GM12878 (cell line): ENCODE results near the gene GID8. TPM values are rescaled to one million over a fixed set of nuclear protein-coding genes. Genes with fewer than 3 reads are reported as not detected.

ENCODE experiments used
- ATAC-seq: fragments of 200-7000 bp; cut with Tn5 transposase; 3 replicates; pipeline ENCODE4 v1.9.1; 2020; ENCODE audit warnings: mild to moderate bottlenecking, moderate library complexity
- BruUV-seq: library from RNA; stranded (reverse); fragments of 400-500 nt; replicated peaks from 2 replicates; lab custom pipeline; 2021; lab: Mats Ljungman, UMichigan
- CTCF ChIA-PET: fragments of 300-600 bp; sonication (Branson Sonifier 250); formaldehyde crosslinking; extraction: SDS; loops from one replicate; lab custom pipeline; 2021; ENCODE audit warnings: inconsistent platforms; lab: Yijun Ruan, JAX
- POLR2A ChIA-PET: fragments of 350-600 bp; formaldehyde crosslinking; extraction: SDS; loops from one replicate; lab custom pipeline; 2021; ENCODE audit warnings: inconsistent platforms; lab: Charles Lee
- RAD21 ChIA-PET: fragments of 300-600 bp; sonication (Branson Sonifier 250); formaldehyde crosslinking; loops from one replicate; lab custom pipeline; 2023; ENCODE audit warnings: antibody characterized with exemption; ENCODE audit not compliant: unreplicated experiment; lab: Charles Lee
- SMC1A ChIA-PET: fragments of 300-600 bp; sonication (Branson Sonifier 250); formaldehyde crosslinking; loops from one replicate; lab custom pipeline; 2023; ENCODE audit not compliant: unreplicated experiment, uncharacterized antibody; lab: Charles Lee
- DNase-seq: peaks from one replicate; pipeline ENCODE4 v3.0.0-alpha.2; 2011; ENCODE audit warnings: low read depth, low spot score
- FAIRE-seq: peaks from 3 replicates; lab custom pipeline; 2011; peaks lifted over from hg19 to GRCh38; lab: Jason Lieb, UNC
- H2AFZ ChIP-seq: 2 replicates; pipeline ENCODE4 v1.6.0; 2011; ENCODE audit warnings: low read depth, low read length, control low read depth; ENCODE audit not compliant: control insufficient read depth
- H3K27ac ChIP-seq: 2 replicates; pipeline ENCODE4 v1.5.1; 2011; ENCODE audit warnings: control low read depth; ENCODE audit not compliant: control insufficient read depth, insufficient read depth
- H3K27me3 ChIP-seq, 2 experiments: replicated peaks in 1 of 2; 2 replicates each; pipeline versions ENCODE4 v1.6.0 to v1.6.1; 2011; ENCODE audit warnings: low read length in 1 of 2; ENCODE audit not compliant: control insufficient read depth in 2 of 2, insufficient read depth in 2 of 2
- H3K36me3 ChIP-seq, 2 experiments: 2 replicates each; pipeline ENCODE4 v1.5.1; 2011; ENCODE audit warnings: low read length in 1 of 2; ENCODE audit not compliant: control insufficient read depth in 2 of 2, insufficient read depth in 2 of 2
- H3K4me1 ChIP-seq: 2 replicates; pipeline ENCODE4 v1.6.1; 2011; ENCODE audit warnings: mild to moderate bottlenecking, low read length, moderate library complexity, mixed read lengths; ENCODE audit not compliant: control insufficient read depth, insufficient read depth
- H3K4me2 ChIP-seq: 2 replicates; pipeline ENCODE4 v1.6.0; 2011; ENCODE audit warnings: control low read depth; ENCODE audit not compliant: control insufficient read depth, insufficient read depth
- H3K4me3 ChIP-seq: fragments of 200-600 bp; sonication (generic); 2 replicates; pipeline ENCODE4 v1.5.1; 2016
- H3K79me2 ChIP-seq: 2 replicates; pipeline ENCODE4 v1.6.0; 2011; ENCODE audit warnings: low read length; ENCODE audit not compliant: control insufficient read depth, insufficient read depth
- H3K9ac ChIP-seq: 2 replicates; pipeline ENCODE4 v1.8.0; 2011; ENCODE audit warnings: low read length, control low read depth, mixed read lengths; ENCODE audit not compliant: control insufficient read depth, insufficient read depth
- H3K9me3 ChIP-seq: replicated peaks from 3 replicates; pipeline ENCODE4 v1.5.1; 2011; ENCODE audit warnings: mild to moderate bottlenecking, low read length; ENCODE audit not compliant: control insufficient read depth, insufficient read depth
- H4K20me1 ChIP-seq: 2 replicates; pipeline ENCODE4 v1.6.0; 2011; ENCODE audit not compliant: control insufficient read depth, insufficient read depth
- EZH2 ChIP-seq: IDR thresholded peaks from 2 replicates; pipeline ENCODE4 v1.6.1; 2012; ENCODE audit warnings: low read depth, mild to moderate bottlenecking, control low read depth, inconsistent platforms, low read length, borderline replicate concordance; ENCODE audit not compliant: control insufficient read depth
- IKZF2 ChIP-seq, 2 experiments: fragments of 450-650 bp; IDR thresholded peaks; 2 replicates each; pipeline ENCODE4 v1.6.1; 2017; ENCODE audit warnings: mild to moderate bottlenecking in 2 of 2, moderate library complexity in 2 of 2
- MEF2A ChIP-seq: IDR thresholded peaks from 2 replicates; pipeline ENCODE4 v1.6.1; 2011; ENCODE audit warnings: low read depth, mild to moderate bottlenecking, low read length, moderate library complexity; ENCODE audit not compliant: insufficient read depth
- MTA2 ChIP-seq: fragments of 450-650 bp; IDR thresholded peaks from 2 replicates; pipeline ENCODE4 v1.6.1; 2016; ENCODE audit warnings: low read depth, mild to moderate bottlenecking, moderate library complexity
- PAX5 ChIP-seq: IDR thresholded peaks from 2 replicates; pipeline ENCODE4 v1.6.1; 2011; ENCODE audit warnings: low read depth, low read length, borderline replicate concordance
- SREBF2 ChIP-seq: IDR thresholded peaks from 2 replicates; pipeline ENCODE4 v1.6.1; 2012; ENCODE audit warnings: mild to moderate bottlenecking, low read length
- SUPT20H ChIP-seq: IDR thresholded peaks from 2 replicates; pipeline ENCODE4 v1.6.1; 2011; ENCODE audit warnings: low read depth, mild to moderate bottlenecking, low read length, moderate library complexity, borderline replicate concordance; ENCODE audit not compliant: control insufficient read depth
- TCF12 ChIP-seq: IDR thresholded peaks from 2 replicates; pipeline ENCODE4 v1.6.1; 2011; ENCODE audit warnings: low read depth, mild to moderate bottlenecking, low read length
- ZNF217 ChIP-seq: fragments of 450-650 bp; IDR thresholded peaks from 2 replicates; pipeline ENCODE4 v1.6.1; 2017; ENCODE audit warnings: antibody characterized with exemption, mild to moderate bottlenecking
- WGBS: methylation state at CpG from one replicate; pipeline ENCODE4 v1.1.6; 2016; ENCODE audit warnings: low lambda C conversion rate; ENCODE audit not compliant: insufficient replicate concordance, insufficient coverage; ENCODE audit errors: missing lambda C conversion rate; 5-methylcytosine and 5-hydroxymethylcytosine counted together
- in situ Hi-C: fragments of 300-500 bp; cut with MboI; formaldehyde crosslinking; loops from 9 replicates; pipeline ENCODE4 v1.14.3; 2018; ENCODE audit warnings: mixed read lengths
- intact Hi-C: fragments of 100-400 bp; cut with micrococcal nuclease; formaldehyde crosslinking; loops from one replicate; pipeline ENCODE4 v1.14.2; 2022; ENCODE audit not compliant: unreplicated experiment
- polyA plus RNA-seq, 11 experiments: library from polyadenylated mRNA; depleted of rRNA in 4 of 11; unstranded in 6 of 11; stranded (reverse) in 5 of 11; fragments of >200 nt; fragmentation: Nextera tagmentation in 4 of 11; fragmentation: Illumina TruSeq in 1 of 11; extraction: Ambion mirVana in 4 of 11; extraction: Trizol in 1 of 11; gene quantifications; 1 replicate in 1 of 11; 2 replicates in 10 of 11; pipeline versions ENCODE4 v1.2.1 to v1.2.3, GENCODE V29; 2011 to 2016; ENCODE audit warnings: inconsistent platforms in 2 of 11, missing spikeins in 2 of 11, low read depth in 1 of 11
- total RNA-seq, 4 experiments: library from RNA; depleted of rRNA in 3 of 4; stranded (reverse); fragments of >200 nt in 3 of 4; fragmentation: Illumina TruSeq in 1 of 4; extraction: Trizol in 1 of 4; gene quantifications; 2 replicates each; pipeline versions ENCODE4 v1.2.1 to v1.2.3, GENCODE V29; 2013 to 2021
- TF ChIP-seq, protein P1 (sequence below), 3 experiments: IDR thresholded peaks in 2 of 3; conservative IDR thresholded peaks in 1 of 3; 2 replicates each; pipeline ENCODE4 v1.5.1; 2011; ENCODE audit warnings: low read depth in 3 of 3, low read length in 3 of 3, mild to moderate bottlenecking in 3 of 3, control low read depth in 2 of 3, moderate library complexity in 2 of 3, inconsistent platforms in 1 of 3, mixed read lengths in 1 of 3; ENCODE audit not compliant: control insufficient read depth in 2 of 3, insufficient read depth in 1 of 3; ENCODE audit errors: extremely low read depth in 1 of 3
- TF ChIP-seq, protein P2 (sequence below): fragments of 450-650 bp; IDR thresholded peaks from 2 replicates; pipeline ENCODE4 v1.6.1; 2017; ENCODE audit warnings: antibody characterized with exemption, mild to moderate bottlenecking, moderate library complexity

GID8 gene
- total and polyA plus RNA-seq, 10 of the 15 experiments (the other 5 are each of a cell fraction or from before 2014, with no cell fraction given): 12.0 to 33.8 (median 22.2) TPM

DNA sequence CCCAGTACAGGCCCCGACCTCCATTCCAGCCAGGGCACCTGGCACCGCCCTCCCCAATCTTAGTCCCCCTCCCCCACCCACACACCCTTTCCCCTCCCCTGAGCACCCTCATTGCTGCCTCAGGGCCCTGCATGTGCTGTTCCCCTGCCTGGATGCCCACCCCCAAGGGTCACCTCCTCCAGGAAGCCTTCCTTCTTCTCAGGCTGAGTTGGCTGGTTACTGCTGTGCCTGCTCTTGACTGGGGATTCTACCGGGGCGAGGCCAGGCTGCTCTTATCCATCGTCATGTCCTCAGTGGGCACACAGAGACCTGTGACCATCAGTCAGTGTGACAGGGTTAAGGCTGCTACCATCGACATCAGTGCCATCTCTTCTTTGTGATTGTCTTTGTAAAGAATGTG, 45.3 kb downstream of the GID8 start:
- ChIA-PET SMC1A (no interaction called here), POLR2A (no interaction called here), RAD21 (interaction anchor here (1.2 kb wide), 1 partner anchor 26 kb away, joined by 3 read pairs; no protein-coding TSS in a partner anchor), CTCF (no interaction called here)
- WGBS: 39% methylated on average over 4 of the region's 6 CpGs
- TF ChIP-seq IKZF2 (IDR thresholded peaks at IDR 0.05): no peak
- no peak for TF ChIP-seq MEF2A
- no peak for TF ChIP-seq EZH2
- TF ChIP-seq SREBF2: no peak
- TF ChIP-seq SUPT20H: no peak
- no peak for TF ChIP-seq ZNF217
- TF ChIP-seq, protein P1, sequence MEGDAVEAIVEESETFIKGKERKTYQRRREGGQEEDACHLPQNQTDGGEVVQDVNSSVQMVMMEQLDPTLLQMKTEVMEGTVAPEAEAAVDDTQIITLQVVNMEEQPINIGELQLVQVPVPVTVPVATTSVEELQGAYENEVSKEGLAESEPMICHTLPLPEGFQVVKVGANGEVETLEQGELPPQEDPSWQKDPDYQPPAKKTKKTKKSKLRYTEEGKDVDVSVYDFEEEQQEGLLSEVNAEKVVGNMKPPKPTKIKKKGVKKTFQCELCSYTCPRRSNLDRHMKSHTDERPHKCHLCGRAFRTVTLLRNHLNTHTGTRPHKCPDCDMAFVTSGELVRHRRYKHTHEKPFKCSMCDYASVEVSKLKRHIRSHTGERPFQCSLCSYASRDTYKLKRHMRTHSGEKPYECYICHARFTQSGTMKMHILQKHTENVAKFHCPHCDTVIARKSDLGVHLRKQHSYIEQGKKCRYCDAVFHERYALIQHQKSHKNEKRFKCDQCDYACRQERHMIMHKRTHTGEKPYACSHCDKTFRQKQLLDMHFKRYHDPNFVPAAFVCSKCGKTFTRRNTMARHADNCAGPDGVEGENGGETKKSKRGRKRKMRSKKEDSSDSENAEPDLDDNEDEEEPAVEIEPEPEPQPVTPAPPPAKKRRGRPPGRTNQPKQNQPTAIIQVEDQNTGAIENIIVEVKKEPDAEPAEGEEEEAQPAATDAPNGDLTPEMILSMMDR (IDR thresholded peaks at IDR 0.05 in 2 of 3, conservative IDR thresholded peaks at IDR 0.05 in 1 of 3; ENCODE audit: control insufficient read depth in 2 of 3, extremely low read depth in 1 of 3, insufficient read depth in 1 of 3, low read depth in 3 of 3, low read length in 3 of 3): no peak
- no peak for TF ChIP-seq MTA2
- no peak for TF ChIP-seq TCF12
- no peak for TF ChIP-seq PAX5
- TF ChIP-seq, protein P2, sequence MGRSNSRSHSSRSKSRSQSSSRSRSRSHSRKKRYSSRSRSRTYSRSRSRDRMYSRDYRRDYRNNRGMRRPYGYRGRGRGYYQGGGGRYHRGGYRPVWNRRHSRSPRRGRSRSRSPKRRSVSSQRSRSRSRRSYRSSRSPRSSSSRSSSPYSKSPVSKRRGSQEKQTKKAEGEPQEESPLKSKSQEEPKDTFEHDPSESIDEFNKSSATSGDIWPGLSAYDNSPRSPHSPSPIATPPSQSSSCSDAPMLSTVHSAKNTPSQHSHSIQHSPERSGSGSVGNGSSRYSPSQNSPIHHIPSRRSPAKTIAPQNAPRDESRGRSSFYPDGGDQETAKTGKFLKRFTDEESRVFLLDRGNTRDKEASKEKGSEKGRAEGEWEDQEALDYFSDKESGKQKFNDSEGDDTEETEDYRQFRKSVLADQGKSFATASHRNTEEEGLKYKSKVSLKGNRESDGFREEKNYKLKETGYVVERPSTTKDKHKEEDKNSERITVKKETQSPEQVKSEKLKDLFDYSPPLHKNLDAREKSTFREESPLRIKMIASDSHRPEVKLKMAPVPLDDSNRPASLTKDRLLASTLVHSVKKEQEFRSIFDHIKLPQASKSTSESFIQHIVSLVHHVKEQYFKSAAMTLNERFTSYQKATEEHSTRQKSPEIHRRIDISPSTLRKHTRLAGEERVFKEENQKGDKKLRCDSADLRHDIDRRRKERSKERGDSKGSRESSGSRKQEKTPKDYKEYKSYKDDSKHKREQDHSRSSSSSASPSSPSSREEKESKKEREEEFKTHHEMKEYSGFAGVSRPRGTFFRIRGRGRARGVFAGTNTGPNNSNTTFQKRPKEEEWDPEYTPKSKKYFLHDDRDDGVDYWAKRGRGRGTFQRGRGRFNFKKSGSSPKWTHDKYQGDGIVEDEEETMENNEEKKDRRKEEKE: no peak
- DNase-seq (no peak), ATAC-seq (no peak), FAIRE-seq (no peak)
- H3K4me2 ChIP-seq: no peak overlapping the region
- BruUV-seq: no TSS peak
- no peak overlapping the region for H3K9ac ChIP-seq
- H3K4me1 ChIP-seq: peaks cover 14% of the 10 kb centered on the region
- no peak overlapping the region for H3K27ac ChIP-seq
- intact Hi-C loops (no loop called here), in situ Hi-C loops (no loop called here)
- H3K27me3 ChIP-seq: peaks cover 0 to 15% of the 10 kb centered on the region in 2 experiments; a peak in 3 of 4 replicates
- H4K20me1 ChIP-seq: peaks cover 6% of the 10 kb centered on the region; the same call in 1 of the 2 replicates
- no peak overlapping the region for H2AFZ ChIP-seq
- no peaks in the 10 kb centered on the region for H3K79me2 ChIP-seq
- H3K9me3 ChIP-seq: no peaks in the 10 kb centered on the region
- no peaks in the 10 kb centered on the region for H3K36me3 ChIP-seq
- H3K4me3 ChIP-seq: no peak overlapping the region
